Activated CD8-positive, alpha-beta T cell treated with anti-CD3 and anti-CD28 coated beads, Interleukin-2, amount 10 ng/mL, durations not matched to agents 7 days and 5 days (primary cell): ENCODE results near the gene GLS. TPM values are rescaled to one million over a fixed set of nuclear protein-coding genes. Genes with fewer than 3 reads are reported as not detected.
"Not testable (repeated sequence)": the region's sequence is repeated elsewhere in the genome, so short reads cannot be mapped to it uniquely, and the experiment has no call there.

Experiments
- ATAC-seq: fragments of 150-1000 bp; cut with Tn5 transposase; one replicate; pipeline ENCODE4 v1.10.0; 2021; ENCODE audit warnings: moderate library complexity
- CTCF ChIA-PET: fragments of 350-600 bp; sonication (Branson Sonifier 250); formaldehyde crosslinking; loops from one replicate; lab custom pipeline; 2021; ENCODE audit warnings: antibody characterized with exemption; lab: Charles Lee
- POLR2A ChIA-PET: fragments of 350-600 bp; sonication (Branson Sonifier 250); formaldehyde crosslinking; loops from one replicate; lab custom pipeline; 2021; ENCODE audit warnings: antibody characterized with exemption; lab: Charles Lee
- DNase-seq: peaks from one replicate; pipeline ENCODE4 v3.0.0-alpha.2; 2020
- H3K27ac Mint-ChIP-seq: one replicate; pipeline ENCODE4 v1.8.0; 2021; ENCODE audit warnings: mild to moderate bottlenecking, mixed read lengths
- H3K27me3 Mint-ChIP-seq: one replicate; pipeline ENCODE4 v1.8.0; 2021; ENCODE audit warnings: low read depth, mixed read lengths
- H3K36me3 Mint-ChIP-seq: one replicate; pipeline ENCODE4 v1.8.0; 2021; ENCODE audit warnings: low read depth, mixed read lengths
- H3K4me1 Mint-ChIP-seq: one replicate; pipeline ENCODE4 v1.8.0; 2021; ENCODE audit warnings: low read depth, mixed read lengths
- H3K4me3 Mint-ChIP-seq: one replicate; pipeline ENCODE4 v1.8.0; 2021; ENCODE audit warnings: mild to moderate bottlenecking, mixed read lengths
- H3K9me3 Mint-ChIP-seq: one replicate; pipeline ENCODE4 v1.8.0; 2022; ENCODE audit warnings: mixed read lengths; ENCODE audit not compliant: insufficient read depth
- total RNA-seq, 2 experiments: library from RNA; stranded (reverse); gene quantifications; one replicate each; pipeline ENCODE4 v1.2.3, GENCODE V29; 2021

The GLS gene
- total RNA-seq, 2 experiments from 2014 or later: 162 to 193 TPM

DNA sequence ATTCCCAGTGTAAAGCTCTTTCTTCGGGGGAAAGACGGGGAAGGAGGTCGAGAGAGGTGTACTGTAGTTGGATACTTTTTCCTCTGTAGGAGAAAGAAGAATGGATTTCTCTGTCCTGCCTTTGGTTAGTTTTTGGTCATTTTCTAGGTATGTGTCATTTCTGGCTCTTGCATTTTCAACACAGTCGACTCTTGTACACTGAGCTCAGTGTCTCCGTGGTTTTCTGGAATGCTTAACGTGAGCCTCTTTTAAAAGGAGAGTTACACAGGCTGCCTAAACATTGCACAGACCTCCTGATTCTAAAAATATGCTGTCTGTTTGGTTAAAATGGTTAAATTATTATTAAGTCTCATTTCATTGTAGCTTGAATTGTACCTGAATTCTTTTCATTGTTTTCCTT, 21.8 kb upstream of the GLS start:
- no peak for ATAC-seq

DNA sequence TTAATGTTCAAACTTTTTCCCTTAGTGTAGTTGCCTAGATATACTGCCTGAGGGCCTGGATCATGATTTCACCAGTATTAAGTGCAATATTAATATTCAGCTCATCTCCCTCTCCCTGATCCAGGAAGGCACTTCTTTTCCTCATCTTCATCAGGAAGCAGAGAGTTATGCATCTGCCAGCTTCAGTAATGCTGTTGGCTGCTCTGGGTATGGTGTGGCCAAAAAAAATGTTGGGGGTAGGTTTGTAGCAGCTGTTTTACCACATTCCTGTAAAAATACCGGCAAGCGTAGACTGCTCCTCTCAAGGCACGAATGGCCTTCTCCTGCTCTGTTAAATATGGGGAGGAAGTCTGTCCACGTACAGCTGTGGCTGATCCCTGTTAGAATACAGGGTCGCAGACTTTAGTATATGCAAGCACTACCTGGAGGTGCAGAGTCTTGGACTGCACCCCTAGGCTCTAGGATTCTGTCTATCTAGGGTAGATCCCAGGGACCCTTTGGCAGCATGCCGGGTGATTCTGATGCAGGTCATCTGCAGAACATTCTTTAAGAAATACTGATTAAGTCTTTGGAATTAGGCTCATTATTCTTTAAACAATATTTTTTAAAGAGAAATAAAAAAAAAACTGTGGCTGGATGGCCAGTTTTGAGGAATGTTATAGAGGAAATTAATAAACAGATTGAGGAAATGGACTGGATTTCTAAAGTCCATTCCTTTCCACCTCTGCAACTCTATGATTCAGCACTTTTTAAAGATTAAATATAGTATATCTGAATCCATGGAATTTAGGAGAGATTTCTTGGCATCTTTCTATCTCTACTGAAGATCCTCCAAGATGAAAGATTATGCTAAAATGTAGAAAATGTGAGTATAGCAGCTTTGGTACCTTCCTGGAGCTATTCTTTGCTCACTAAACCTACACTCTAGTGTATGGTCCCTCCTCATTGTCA, 21.0 kb upstream of the GLS start:
- H3K4me3 Mint-ChIP-seq: no peak overlapping the region
- DNase-seq (no peak), ATAC-seq (no peak)
- H3K9me3 Mint-ChIP-seq: peaks cover 7% of the 10 kb centered on the region
- CTCF ChIA-PET: interaction anchor here (0.6 to 1.9 kb wide), 4 partner anchors 9 to 79 kb away, joined by 3 to 10 read pairs (median 4); no protein-coding TSS in a partner anchor
- no peak overlapping the region for H3K27ac Mint-ChIP-seq
- POLR2A ChIA-PET: no interaction called here
- H3K4me1 Mint-ChIP-seq: peaks cover 12% of the 10 kb centered on the region
- H3K27me3 Mint-ChIP-seq: peaks cover 3% of the 10 kb centered on the region
- peaks cover 7% of the 10 kb centered on the region for H3K36me3 Mint-ChIP-seq

More for the DNA sequence above, 21.8 kb upstream of the GLS start:
- Mint-ChIP-seq H3K27ac (no peak overlapping the region), H3K9me3 (peaks cover 7% of the 10 kb centered on the region), H3K4me3 (no peak overlapping the region), H3K36me3 (peaks cover 7% of the 10 kb centered on the region), H3K27me3 (peaks cover 3% of the 10 kb centered on the region), H3K4me1 (peaks cover 9% of the 10 kb centered on the region)
- DNase-seq: no peak
- ChIA-PET CTCF (interaction anchor here (0.6 to 1.9 kb wide), 3 partner anchors 9 to 15 kb away, joined by 3 to 10 read pairs (median 6); no protein-coding TSS in a partner anchor), POLR2A (interaction anchor here (0.6 kb wide), 1 partner anchor 32 kb away, joined by 3 read pairs; no protein-coding TSS in a partner anchor)

DNA sequence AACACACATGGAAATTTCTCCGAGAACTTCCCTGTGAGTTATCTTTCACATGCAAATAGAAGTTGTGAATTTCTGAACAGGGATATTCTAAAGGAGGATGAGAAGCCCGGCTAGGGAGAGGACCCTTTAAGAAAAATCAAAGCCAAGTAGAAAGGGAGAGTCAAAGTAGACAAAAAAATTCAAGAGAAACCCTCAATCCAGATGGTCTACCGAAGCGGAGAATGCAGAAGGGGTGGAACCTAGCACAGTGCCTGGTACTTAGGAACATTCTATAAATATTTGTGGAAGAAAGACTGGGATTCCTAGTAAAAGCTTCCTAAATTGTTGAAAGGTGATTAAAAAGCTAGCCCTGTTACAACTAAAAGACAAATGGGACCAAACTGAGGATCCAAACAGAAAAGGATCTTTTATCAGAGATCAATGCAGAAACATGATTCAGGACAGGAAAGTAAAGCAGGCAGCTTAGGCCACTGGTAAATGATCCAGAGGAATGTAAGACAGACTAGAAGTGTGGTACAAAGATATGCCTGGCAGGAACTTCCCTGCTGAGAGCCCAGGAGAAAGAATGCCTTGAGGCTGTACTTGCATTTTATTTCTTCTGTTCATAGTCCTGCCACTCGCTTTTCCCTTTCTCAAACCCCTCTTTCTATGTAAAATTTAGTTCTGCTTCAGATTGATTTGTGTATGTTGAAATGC, 19.5 kb upstream of the GLS start:
- Mint-ChIP-seq H3K27me3 (peaks cover 5% of the 10 kb centered on the region), H3K4me3 (no peak overlapping the region), H3K9me3 (peaks cover 7% of the 10 kb centered on the region), H3K27ac (no peak overlapping the region), H3K4me1 (peaks cover 12% of the 10 kb centered on the region), H3K36me3 (peaks cover 7% of the 10 kb centered on the region)
- DNase-seq (no peak), ATAC-seq (no peak)
- POLR2A ChIA-PET: interaction anchor here (0.7 kb wide), 1 partner anchor 52 kb away, joined by 3 read pairs; no protein-coding TSS in a partner anchor
- CTCF ChIA-PET: interaction anchor here (1.4 kb wide), 1 partner anchor 87 kb away, joined by 3 read pairs; no protein-coding TSS in a partner anchor

DNA sequence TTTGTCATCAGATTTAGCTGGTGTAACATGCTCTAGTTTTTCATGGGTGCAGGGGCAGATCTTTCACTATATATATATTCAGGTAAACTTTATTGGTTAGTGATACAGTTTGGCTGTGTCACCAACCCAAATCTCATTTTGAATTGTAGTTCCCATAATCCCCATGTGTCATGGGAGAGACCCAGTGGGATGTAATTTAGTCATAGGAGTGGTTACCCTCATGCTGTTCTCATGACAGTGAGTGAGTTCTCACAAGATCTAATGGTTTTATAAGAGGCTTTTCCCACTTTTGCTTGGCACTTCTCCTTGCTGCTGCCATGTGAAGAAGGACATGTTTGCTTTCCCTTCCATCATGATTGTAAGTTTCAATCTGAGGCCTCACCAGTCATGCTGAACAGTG, 18.5 kb upstream of the GLS start:
- ChIA-PET POLR2A (interaction anchor here (1.2 kb wide), 1 partner anchor 18 kb away, joined by 4 read pairs; no protein-coding TSS in a partner anchor), CTCF (interaction anchor here (1.3 to 2.2 kb wide), 4 partner anchors 8 to 84 kb away, joined by 3 to 13 read pairs (median 5); no protein-coding TSS in a partner anchor)
- not testable (repeated sequence) for H3K4me3 Mint-ChIP-seq, H3K36me3 Mint-ChIP-seq, H3K27ac Mint-ChIP-seq, H3K27me3 Mint-ChIP-seq, ATAC-seq, DNase-seq, H3K9me3 Mint-ChIP-seq
- peaks cover 12% of the 10 kb centered on the region for H3K4me1 Mint-ChIP-seq

DNA sequence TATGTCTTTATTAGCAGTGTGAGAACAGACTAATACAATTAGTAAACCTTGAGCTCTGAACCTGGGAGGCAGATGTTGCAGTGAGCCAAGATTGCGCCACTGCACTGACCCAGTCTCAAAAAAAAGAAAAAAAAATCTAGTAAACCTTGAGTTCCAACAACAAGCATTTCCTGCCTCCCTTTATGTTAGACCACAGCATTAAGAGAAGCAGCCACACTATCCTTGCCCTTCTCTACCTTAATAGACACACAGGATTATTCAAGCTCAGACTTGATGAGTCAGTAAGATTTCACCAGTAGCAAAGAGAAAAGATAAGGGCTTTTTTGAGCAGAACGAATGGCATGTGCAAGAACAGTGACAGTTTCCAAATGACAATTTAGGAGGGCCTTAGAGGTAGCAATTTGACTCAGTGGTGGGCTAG, 18.0 kb upstream of the GLS start:
- H3K4me3 Mint-ChIP-seq: no peak overlapping the region
- ATAC-seq (no peak), DNase-seq (no peak)
- H3K27me3 Mint-ChIP-seq: peaks cover 8% of the 10 kb centered on the region
- no peak overlapping the region for H3K27ac Mint-ChIP-seq
- ChIA-PET CTCF (interaction anchor here (1.3 to 2.2 kb wide), 5 partner anchors 9 to 84 kb away, joined by 3 to 13 read pairs (median 4); no protein-coding TSS in a partner anchor), POLR2A (interaction anchor here (0.8 to 1.2 kb wide), 2 partner anchors 18 to 19 kb away, joined by 4 read pairs; no protein-coding TSS in a partner anchor)
- H3K9me3 Mint-ChIP-seq: peaks cover 7% of the 10 kb centered on the region
- H3K4me1 Mint-ChIP-seq: peaks cover 12% of the 10 kb centered on the region
- H3K36me3 Mint-ChIP-seq: peaks cover 7% of the 10 kb centered on the region

DNA sequence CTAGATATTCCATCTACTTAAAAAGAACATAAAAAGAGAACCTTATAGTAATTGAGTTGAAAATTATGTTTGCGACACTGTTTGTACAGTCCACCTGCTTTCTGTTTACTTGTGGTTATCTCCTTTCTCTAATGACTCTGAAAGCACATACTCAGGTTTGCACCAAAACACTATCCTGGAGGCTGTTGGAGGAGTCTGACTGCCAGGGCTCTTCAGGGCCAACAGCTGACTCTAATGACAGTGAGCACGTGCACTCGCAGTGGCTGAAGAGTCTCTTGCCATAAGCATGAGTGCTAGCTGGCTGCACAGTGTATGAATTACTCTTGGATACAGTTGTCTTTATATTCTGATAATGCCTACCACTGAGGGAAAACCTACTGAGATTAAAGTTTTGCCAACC, 16.7 kb upstream of the GLS start:
- ChIA-PET CTCF (interaction anchor here (1.3 to 2.2 kb wide), 2 partner anchors 10 to 14 kb away, joined by 4 to 6 read pairs; no protein-coding TSS in a partner anchor), POLR2A (no interaction called here)
- Mint-ChIP-seq H3K9me3 (peaks cover 7% of the 10 kb centered on the region), H3K36me3 (peaks cover 7% of the 10 kb centered on the region), H3K27me3 (peaks cover 8% of the 10 kb centered on the region), H3K4me3 (no peak overlapping the region), H3K4me1 (peaks cover 12% of the 10 kb centered on the region), H3K27ac (no peak overlapping the region)
- DNase-seq (no peak), ATAC-seq (no peak)

DNA sequence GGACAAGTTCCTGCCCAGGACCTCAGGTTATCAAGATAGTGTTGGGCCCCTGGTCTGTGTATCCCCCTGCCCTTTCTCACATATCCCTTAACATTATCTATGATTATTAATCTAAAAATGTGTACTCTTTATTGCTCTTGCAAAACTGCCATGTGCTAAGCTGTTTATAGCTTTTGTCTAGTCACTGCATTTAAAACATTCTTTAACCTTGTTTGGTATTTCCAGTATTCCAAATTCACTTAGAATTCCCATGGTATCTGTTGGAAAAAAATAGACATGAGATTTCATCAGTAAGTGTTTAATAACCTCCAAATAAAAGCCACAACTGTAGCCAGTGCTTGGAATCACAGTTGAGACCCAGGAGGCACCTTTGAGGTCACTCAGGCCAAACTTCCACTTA, 16.2 kb upstream of the GLS start:
- Mint-ChIP-seq H3K36me3 (peaks cover 7% of the 10 kb centered on the region), H3K4me1 (peaks cover 12% of the 10 kb centered on the region), H3K9me3 (peaks cover 7% of the 10 kb centered on the region), H3K4me3 (no peak overlapping the region), H3K27ac (no peak overlapping the region), H3K27me3 (peaks cover 8% of the 10 kb centered on the region)
- ATAC-seq: no peak
- ChIA-PET POLR2A (no interaction called here), CTCF (interaction anchor here (1.3 to 2.2 kb wide), 3 partner anchors 10 to 14 kb away, joined by 3 to 6 read pairs (median 4); no protein-coding TSS in a partner anchor)
- no peak for DNase-seq

DNA sequence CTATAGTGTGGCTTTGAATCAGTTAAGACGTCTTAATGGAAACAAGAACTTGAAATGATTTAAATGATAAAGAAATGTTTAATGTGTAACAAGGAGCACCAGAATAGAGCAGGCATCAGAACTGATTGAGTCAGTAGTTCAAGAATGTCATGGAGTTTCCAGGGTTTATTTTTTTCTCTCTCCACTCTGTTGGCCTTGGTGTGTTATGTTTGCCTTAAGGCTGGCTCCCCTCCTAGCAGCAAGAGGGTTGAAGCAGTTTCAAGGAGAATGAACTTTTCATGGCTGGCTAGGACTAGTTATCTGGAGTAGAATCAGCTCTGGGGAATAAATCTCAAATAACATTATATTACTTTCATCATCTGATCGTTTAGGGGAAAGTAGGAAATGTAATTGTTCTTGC, 13.4 kb upstream of the GLS start:
- Mint-ChIP-seq H3K4me1 (peaks cover 12% of the 10 kb centered on the region), H3K36me3 (peaks cover 2% of the 10 kb centered on the region), H3K4me3 (no peak overlapping the region), H3K27ac (no peak overlapping the region), H3K9me3 (peaks cover 3% of the 10 kb centered on the region), H3K27me3 (peaks cover 5% of the 10 kb centered on the region)
- CTCF ChIA-PET: interaction anchor here (0.9 kb wide), 2 partner anchors 8 to 11 kb away, joined by 3 to 5 read pairs; no protein-coding TSS in a partner anchor
- POLR2A ChIA-PET: no interaction called here
- no peak for ATAC-seq
- DNase-seq: no peak

DNA sequence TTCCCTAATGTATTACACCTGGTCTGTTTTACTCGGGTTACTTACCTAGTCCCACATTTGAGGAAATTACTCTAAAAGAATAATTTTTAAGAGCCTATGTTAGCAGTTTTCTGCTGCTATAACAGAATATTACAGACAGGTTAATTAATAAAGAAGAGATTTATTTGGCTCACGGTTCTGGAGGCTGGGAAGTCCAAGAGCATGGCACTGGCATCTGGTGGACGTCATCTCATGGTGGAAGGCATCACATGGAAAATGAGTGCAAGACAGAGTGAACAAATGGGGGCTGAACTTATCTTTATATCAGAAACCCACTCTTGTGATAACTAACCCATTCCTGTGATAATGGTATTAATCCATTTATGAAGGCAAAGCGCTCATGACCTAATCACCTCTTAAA, 12.8 kb upstream of the GLS start:
- DNase-seq (no peak), ATAC-seq (no peak)
- Mint-ChIP-seq H3K4me3 (no peak overlapping the region), H3K27me3 (peaks cover 5% of the 10 kb centered on the region), H3K27ac (no peak overlapping the region), H3K4me1 (peaks cover 9% of the 10 kb centered on the region), H3K9me3 (no peaks in the 10 kb centered on the region), H3K36me3 (no peaks in the 10 kb centered on the region)
- POLR2A ChIA-PET: no interaction called here
- CTCF ChIA-PET: no interaction called here

DNA sequence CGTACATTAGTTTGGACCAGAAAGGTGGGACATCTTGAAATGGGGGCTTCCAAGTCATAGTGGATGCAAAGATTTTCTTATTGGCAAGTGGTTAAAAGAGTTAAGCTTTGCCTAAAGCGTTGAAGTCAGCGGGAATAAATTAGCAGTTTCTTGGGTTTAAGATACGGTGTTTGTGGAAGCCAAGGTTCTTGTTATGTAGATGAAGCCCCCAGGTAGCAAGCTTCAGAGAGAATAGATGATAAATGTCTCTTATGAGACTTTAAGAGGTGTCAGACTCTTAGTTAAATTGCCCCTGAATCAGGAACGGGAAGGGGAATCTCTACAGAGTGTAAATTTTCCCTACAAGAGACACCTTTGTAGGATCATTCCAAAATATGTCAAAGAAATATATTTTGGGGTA, 10.9 kb upstream of the GLS start:
- Mint-ChIP-seq H3K27me3 (peaks cover 5% of the 10 kb centered on the region), H3K36me3 (no peaks in the 10 kb centered on the region), H3K4me1 (no peaks in the 10 kb centered on the region), H3K27ac (no peak overlapping the region), H3K9me3 (no peaks in the 10 kb centered on the region), H3K4me3 (no peak overlapping the region)
- no peak for DNase-seq
- ChIA-PET POLR2A (interaction anchor here (1.4 kb wide), 1 partner anchor 10 kb away, joined by 5 read pairs; no protein-coding TSS in a partner anchor), CTCF (interaction anchor here (0.7 kb wide), 1 partner anchor 11 kb away, joined by 3 read pairs; the partner anchor contains the start of gene GLS)
- ATAC-seq: no peak

DNA sequence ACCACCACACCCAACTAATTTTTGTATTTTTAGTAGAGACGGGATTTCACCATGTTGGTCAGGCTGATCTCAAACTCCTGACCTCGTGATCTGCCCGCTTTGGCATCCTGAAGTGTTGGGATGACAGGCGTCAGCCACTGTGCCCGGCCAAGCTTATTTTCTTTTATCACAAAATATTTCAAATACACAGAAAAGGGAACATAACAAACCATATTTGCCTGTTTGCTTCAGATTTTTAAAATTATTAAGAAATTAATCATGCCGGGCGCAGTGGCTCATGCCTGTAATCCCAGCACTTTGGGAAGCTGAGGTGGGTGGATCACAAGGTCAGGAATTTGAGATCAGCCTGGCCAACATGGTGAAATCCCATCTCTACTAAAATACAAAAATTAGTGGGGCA, 7.2 kb upstream of the GLS start:
- H3K36me3 Mint-ChIP-seq, POLR2A ChIA-PET: not testable (repeated sequence)

More for the DNA sequence above, 7.2 kb upstream of the GLS start:
- peaks cover 20% of the 10 kb centered on the region for H3K4me1 Mint-ChIP-seq
- H3K4me3 Mint-ChIP-seq, H3K9me3 Mint-ChIP-seq, CTCF ChIA-PET, ATAC-seq, DNase-seq, H3K27ac Mint-ChIP-seq, H3K27me3 Mint-ChIP-seq: not testable (repeated sequence)
